SK-N-SH (cell line): ENCODE results near the gene HEXD. TPM values are rescaled to one million over a fixed set of nuclear protein-coding genes. Genes with fewer than 3 reads are reported as not detected.
A peak's percentile ranks its signal among the peaks of the same experiment; 100 is the strongest.

Experiments used
- CTCF ChIA-PET: fragments of 300-600, 350-600 bp; formaldehyde crosslinking; extraction: SDS; loops from one replicate; lab custom pipeline; 2021; lab: Yijun Ruan, JAX
- POLR2A ChIA-PET: fragments of 350-600 bp; sonication (Branson Sonifier 250); formaldehyde crosslinking; extraction: SDS; loops from one replicate; lab custom pipeline; 2020; ENCODE audit warnings: antibody characterized with exemption, inconsistent platforms; lab: Yijun Ruan, JAX
- DNase-seq: peaks from one replicate; pipeline ENCODE4 v3.0.0; 2012
- H2AFZ ChIP-seq: fragments of 200-600 bp; sonication (generic); 2 replicates; pipeline ENCODE4 v1.8.1; 2016; ENCODE audit warnings: antibody characterized with exemption, mild to moderate bottlenecking, low read depth
- H3F3A ChIP-seq: fragments of 200-600 bp; sonication (generic); replicated peaks from 2 replicates; pipeline ENCODE3; 2016; ENCODE audit warnings: antibody characterized with exemption, mild to moderate bottlenecking; ENCODE audit not compliant: insufficient read depth
- H3K27ac ChIP-seq, 2 experiments: fragments of 200-500 bp in 1 of 2; fragments of 200-600 bp in 1 of 2; sonication (Bioruptor generic) in 1 of 2; sonication (generic), shearing (Covaris generic) in 1 of 2; 2 replicates each; pipeline versions ENCODE4 v1.5.1 to v1.6.1; 2014 to 2016; ENCODE audit warnings: low read depth in 2 of 2, inconsistent platforms in 1 of 2, low read length in 1 of 2, mild to moderate bottlenecking in 1 of 2, mixed read lengths in 1 of 2
- H3K27me3 ChIP-seq: fragments of 200-600 bp; sonication (generic), shearing (Covaris generic); 2 replicates; pipeline ENCODE4 v1.6.1; 2016; ENCODE audit warnings: mixed run types; ENCODE audit not compliant: insufficient read depth
- H3K36me3 ChIP-seq, 2 experiments: fragments of 200-500 bp in 1 of 2; fragments of 200-600 bp in 1 of 2; sonication (Bioruptor generic) in 1 of 2; sonication (generic) in 1 of 2; replicated peaks in 1 of 2; 2 replicates each; pipeline versions ENCODE3 to v1.5.1; 2014 to 2016; ENCODE audit warnings: low read length in 1 of 2, mild to moderate bottlenecking in 1 of 2; ENCODE audit not compliant: insufficient read depth in 2 of 2, control insufficient read depth in 1 of 2
- H3K4me1 ChIP-seq, 2 experiments: fragments of 200-500 bp in 1 of 2; fragments of 200-600 bp in 1 of 2; sonication (Bioruptor generic) in 1 of 2; sonication (generic), shearing (Covaris generic) in 1 of 2; 2 replicates each; pipeline versions ENCODE4 v1.5.1 to v1.6.1; 2014 to 2016; ENCODE audit warnings: low read depth in 1 of 2, low read length in 1 of 2, mixed run types in 1 of 2; ENCODE audit not compliant: insufficient read depth in 2 of 2, control insufficient read depth in 1 of 2
- H3K4me2 ChIP-seq: fragments of 200-600 bp; sonication (generic), shearing (Covaris generic); 2 replicates; pipeline ENCODE4 v1.6.1; 2017; ENCODE audit warnings: mixed run types
- H3K4me3 ChIP-seq, 2 experiments: fragments of 200-500 bp in 1 of 2; fragments of 200-600 bp in 1 of 2; sonication (Bioruptor generic) in 1 of 2; sonication (generic), shearing (Covaris generic) in 1 of 2; 2 replicates each; pipeline versions ENCODE4 v1.5.1 to v1.8.1; 2014 to 2016; ENCODE audit warnings: low read depth in 2 of 2, inconsistent platforms in 1 of 2, low read length in 1 of 2, mild to moderate bottlenecking in 1 of 2, mixed read lengths in 1 of 2, moderate library complexity in 1 of 2
- H3K79me2 ChIP-seq: fragments of 200-600 bp; sonication (generic); 2 replicates; pipeline ENCODE4 v1.8.1; 2017; ENCODE audit warnings: mild to moderate bottlenecking; ENCODE audit not compliant: insufficient read depth
- H3K9ac ChIP-seq: fragments of 200-600 bp; sonication (generic); 2 replicates; pipeline ENCODE4 v1.6.1; 2017; ENCODE audit warnings: mixed run types
- H3K9me2 ChIP-seq: fragments of 200-600 bp; sonication (generic); 2 replicates; pipeline ENCODE4 v1.6.1; 2017; ENCODE audit warnings: mixed run types
- H3K9me3 ChIP-seq: fragments of 200-600 bp; sonication (generic); 2 replicates; pipeline ENCODE4 v1.6.1; 2017; ENCODE audit warnings: mixed run types, mild to moderate bottlenecking, moderate library complexity
- H4K20me1 ChIP-seq: fragments of 200-600 bp; sonication (generic); 2 replicates; pipeline ENCODE4 v1.6.1; 2017; ENCODE audit warnings: mild to moderate bottlenecking, mixed run types; ENCODE audit not compliant: insufficient read depth
- ELF1 ChIP-seq: IDR thresholded peaks from 2 replicates; pipeline ENCODE4 v1.4.0; 2012
- EZH2phosphoT487 ChIP-seq: fragments of 200-600 bp; sonication (generic); IDR thresholded peaks from 2 replicates; pipeline ENCODE4 v1.6.1; 2017; ENCODE audit warnings: low read depth, mixed run types, mild to moderate bottlenecking, antibody characterized with exemption, moderate library complexity, borderline replicate concordance
- FOXM1 ChIP-seq: IDR thresholded peaks from 2 replicates; pipeline ENCODE4 v1.4.0; 2012; ENCODE audit warnings: low read depth, mild to moderate bottlenecking
- GABPA ChIP-seq: IDR thresholded peaks from 2 replicates; pipeline ENCODE4 v1.4.0; 2012; ENCODE audit warnings: low read depth, mild to moderate bottlenecking
- JUND ChIP-seq: IDR thresholded peaks from 2 replicates; pipeline ENCODE4 v1.4.0; 2012
- MXI1 ChIP-seq: IDR thresholded peaks from 2 replicates; pipeline ENCODE4 v1.6.1; 2012; ENCODE audit warnings: mild to moderate bottlenecking, low read depth, low read length, improper control_type of control experiment
- NFIC ChIP-seq: IDR thresholded peaks from 2 replicates; pipeline ENCODE4 v1.4.0; 2012; ENCODE audit warnings: borderline replicate concordance
- NRF1 ChIP-seq: IDR thresholded peaks from 2 replicates; pipeline ENCODE4 v1.6.1; 2012; ENCODE audit warnings: low read depth, mild to moderate bottlenecking, low read length
- RFX5 ChIP-seq: IDR thresholded peaks from 2 replicates; pipeline ENCODE4 v1.6.1; 2012; ENCODE audit warnings: mild to moderate bottlenecking, improper control_type of control experiment, low read length
- RXRA ChIP-seq: IDR thresholded peaks from 2 replicates; pipeline ENCODE4 v1.4.0; 2012; ENCODE audit warnings: low read depth, mild to moderate bottlenecking, borderline replicate concordance
- SMC3 ChIP-seq: IDR thresholded peaks from 2 replicates; pipeline ENCODE4 v1.6.1; 2012; ENCODE audit warnings: low read depth, low read length, improper control_type of control experiment
- TAF1 ChIP-seq: IDR thresholded peaks from 2 replicates; pipeline ENCODE4 v1.6.1; 2012; ENCODE audit warnings: low read depth, mild to moderate bottlenecking, low read length, moderate library complexity, borderline replicate concordance
- TEAD4 ChIP-seq: IDR thresholded peaks from 2 replicates; pipeline ENCODE4 v1.4.0; 2012; ENCODE audit warnings: mild to moderate bottlenecking, borderline replicate concordance; ENCODE audit not compliant: insufficient read depth
- YY1 ChIP-seq: IDR thresholded peaks from 2 replicates; pipeline ENCODE4 v1.4.0; 2012; ENCODE audit warnings: low read depth, mild to moderate bottlenecking
- WGBS: methylation state at CpG from one replicate; pipeline ENCODE4 v1.1.6; 2017; ENCODE audit warnings: low lambda C conversion rate; 5-methylcytosine and 5-hydroxymethylcytosine counted together
- polyA plus RNA-seq, 3 experiments: library from polyadenylated mRNA; depleted of rRNA; stranded (reverse); fragments of >200 nt; gene quantifications; 2 replicates each; pipeline ENCODE4 v1.2.3, GENCODE V29; 2012
- TF ChIP-seq, protein P1 (sequence below): IDR thresholded peaks from 2 replicates; pipeline ENCODE4 v1.4.0; 2012; ENCODE audit warnings: low read depth
- TF ChIP-seq, protein P2 (sequence below): IDR thresholded peaks from 2 replicates; pipeline ENCODE4; 2012
- TF ChIP-seq, protein P3 (sequence below): fragments of 150-350 bp; IDR thresholded peaks from 2 replicates; pipeline ENCODE4 v1.6.1; 2017; ENCODE audit warnings: antibody characterized with exemption, low read length, low read depth, borderline replicate concordance
- TF ChIP-seq, protein P4 (sequence below): fragments of 150-350 bp; IDR thresholded peaks from 2 replicates; pipeline ENCODE4 v1.6.1; 2016; ENCODE audit warnings: mild to moderate bottlenecking, low read depth, low read length
- TF ChIP-seq, protein P5 (sequence below): IDR thresholded peaks from 2 replicates; pipeline ENCODE4 v1.4.0; 2012; ENCODE audit warnings: low read depth, borderline replicate concordance

HEXD gene
- polyA plus RNA-seq, 1 of the 3 experiments (the other 2 are of a cell fraction), result 38.8 TPM

DNA sequence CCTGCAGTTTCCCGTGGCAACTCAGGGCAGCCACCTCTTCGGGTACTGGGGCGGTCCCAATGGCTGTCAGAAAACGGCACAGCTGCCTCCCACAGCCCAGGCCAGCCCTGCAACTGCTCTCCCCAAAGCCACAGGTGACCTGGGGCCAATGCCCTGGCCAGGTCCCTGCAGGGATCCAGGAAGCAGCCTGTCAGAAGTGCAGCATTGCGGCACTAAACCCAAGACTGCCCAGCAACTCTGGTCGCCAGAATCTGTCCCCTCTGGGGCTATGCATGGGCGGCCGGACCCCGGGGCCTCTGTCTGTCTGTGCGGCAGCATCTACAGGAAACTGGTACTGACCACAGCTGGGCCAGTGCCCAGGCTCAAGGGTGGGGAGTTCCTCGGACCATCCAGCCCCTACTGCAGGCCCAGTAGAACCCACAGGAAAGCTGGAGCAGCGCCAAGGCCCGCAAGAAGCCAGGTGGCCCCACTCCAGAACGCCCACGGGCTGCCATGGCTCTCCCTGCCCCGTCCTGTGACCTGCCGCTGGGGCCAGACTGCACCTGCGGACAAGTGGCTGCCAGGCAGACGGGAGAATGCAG lies 26.9 kb downstream of the HEXD start:
- Histone ChIP-seq H3K79me2 (peaks cover 38% of the 10 kb centered on the region), H3K9me2 (no peaks in the 10 kb centered on the region), H3K36me3 (peaks cover 7 to 54% of the 10 kb centered on the region in 2 experiments), H3K9ac (no peak overlapping the region), H3K4me2 (no peak overlapping the region; the same call in 1 of the 2 replicates), H3K27me3 (no peaks in the 10 kb centered on the region), H3K4me3 (no peak overlapping the region), H3F3A (peaks cover 12% of the 10 kb centered on the region), H3K4me1 (peaks cover 8 to 31% of the 10 kb centered on the region in 2 experiments; a peak in 1 of 4 replicates), H4K20me1 (peaks cover 18% of the 10 kb centered on the region), H3K9me3 (no peaks in the 10 kb centered on the region), H3K27ac (peak overlapping the region in 1 of 2 experiments; percentile 48; a peak in 1 of 4 replicates), H2AFZ (no peak overlapping the region)
- 74% methylated on average over 7 of the region's 19 CpGs for WGBS
- CTCF ChIA-PET, result interaction anchor here (1.5 kb wide), 1 partner anchor 9 kb away, joined by 3 read pairs; no protein-coding TSS in a partner anchor
- POLR2A ChIA-PET, result no interaction called here
- peak; percentile 41 for DNase-seq
- TF ChIP-seq, protein P1, sequence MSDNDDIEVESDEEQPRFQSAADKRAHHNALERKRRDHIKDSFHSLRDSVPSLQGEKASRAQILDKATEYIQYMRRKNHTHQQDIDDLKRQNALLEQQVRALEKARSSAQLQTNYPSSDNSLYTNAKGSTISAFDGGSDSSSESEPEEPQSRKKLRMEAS, result no peak
- no peak for TF ChIP-seq TAF1
- TF ChIP-seq, protein P2, sequence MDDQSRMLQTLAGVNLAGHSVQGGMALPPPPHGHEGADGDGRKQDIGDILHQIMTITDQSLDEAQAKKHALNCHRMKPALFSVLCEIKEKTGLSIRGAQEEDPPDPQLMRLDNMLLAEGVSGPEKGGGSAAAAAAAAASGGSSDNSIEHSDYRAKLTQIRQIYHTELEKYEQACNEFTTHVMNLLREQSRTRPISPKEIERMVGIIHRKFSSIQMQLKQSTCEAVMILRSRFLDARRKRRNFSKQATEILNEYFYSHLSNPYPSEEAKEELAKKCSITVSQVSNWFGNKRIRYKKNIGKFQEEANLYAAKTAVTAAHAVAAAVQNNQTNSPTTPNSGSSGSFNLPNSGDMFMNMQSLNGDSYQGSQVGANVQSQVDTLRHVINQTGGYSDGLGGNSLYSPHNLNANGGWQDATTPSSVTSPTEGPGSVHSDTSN, result no peak
- TF ChIP-seq, protein P3, sequence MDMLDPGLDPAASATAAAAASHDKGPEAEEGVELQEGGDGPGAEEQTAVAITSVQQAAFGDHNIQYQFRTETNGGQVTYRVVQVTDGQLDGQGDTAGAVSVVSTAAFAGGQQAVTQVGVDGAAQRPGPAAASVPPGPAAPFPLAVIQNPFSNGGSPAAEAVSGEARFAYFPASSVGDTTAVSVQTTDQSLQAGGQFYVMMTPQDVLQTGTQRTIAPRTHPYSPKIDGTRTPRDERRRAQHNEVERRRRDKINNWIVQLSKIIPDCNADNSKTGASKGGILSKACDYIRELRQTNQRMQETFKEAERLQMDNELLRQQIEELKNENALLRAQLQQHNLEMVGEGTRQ, result no peak
- TF ChIP-seq RXRA, result no peak
- TF ChIP-seq, protein P4, sequence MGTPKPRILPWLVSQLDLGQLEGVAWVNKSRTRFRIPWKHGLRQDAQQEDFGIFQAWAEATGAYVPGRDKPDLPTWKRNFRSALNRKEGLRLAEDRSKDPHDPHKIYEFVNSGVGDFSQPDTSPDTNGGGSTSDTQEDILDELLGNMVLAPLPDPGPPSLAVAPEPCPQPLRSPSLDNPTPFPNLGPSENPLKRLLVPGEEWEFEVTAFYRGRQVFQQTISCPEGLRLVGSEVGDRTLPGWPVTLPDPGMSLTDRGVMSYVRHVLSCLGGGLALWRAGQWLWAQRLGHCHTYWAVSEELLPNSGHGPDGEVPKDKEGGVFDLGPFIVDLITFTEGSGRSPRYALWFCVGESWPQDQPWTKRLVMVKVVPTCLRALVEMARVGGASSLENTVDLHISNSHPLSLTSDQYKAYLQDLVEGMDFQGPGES, result no peak
- no peak for TF ChIP-seq TEAD4
- TF ChIP-seq MXI1, result no peak
- no peak for TF ChIP-seq JUND
- TF ChIP-seq RFX5, result no peak

DNA sequence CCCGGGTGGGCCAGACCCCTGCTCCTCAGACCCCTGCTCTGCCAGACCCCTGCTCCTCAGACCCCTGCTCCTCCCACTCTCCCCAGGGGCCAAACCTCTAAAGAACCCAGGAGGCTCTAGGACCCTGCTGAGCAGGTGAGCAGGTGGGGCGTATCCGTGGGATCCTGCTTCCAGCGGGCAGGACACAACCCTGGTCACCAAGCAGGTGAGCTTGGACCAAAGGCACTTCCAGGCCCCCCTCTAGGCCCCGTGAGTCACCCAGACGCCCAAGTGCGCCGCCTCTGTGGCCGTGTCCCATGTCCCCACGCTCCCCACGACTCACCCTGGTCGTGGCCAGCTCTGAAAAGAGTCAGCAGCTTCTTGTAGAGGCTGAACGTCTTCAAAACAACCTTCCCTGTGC lies 27.4 kb downstream of the HEXD start:
- Histone ChIP-seq H3K4me1 (peaks cover 8 to 31% of the 10 kb centered on the region in 2 experiments; a peak in 1 of 4 replicates), H2AFZ (no peak overlapping the region), H4K20me1 (peaks cover 18% of the 10 kb centered on the region), H3K36me3 (peaks cover 7 to 52% of the 10 kb centered on the region in 2 experiments), H3K4me3 (no peak overlapping the region), H3K9me2 (no peaks in the 10 kb centered on the region), H3F3A (peaks cover 7% of the 10 kb centered on the region), H3K9me3 (no peaks in the 10 kb centered on the region), H3K27ac (peak overlapping the region in 1 of 2 experiments; percentile 48; a peak in 1 of 4 replicates), H3K9ac (no peak overlapping the region), H3K79me2 (peaks cover 43% of the 10 kb centered on the region), H3K27me3 (no peaks in the 10 kb centered on the region), H3K4me2 (no peak overlapping the region; the same call in 1 of the 2 replicates)
- ChIA-PET CTCF (interaction anchor here (0.9 to 1.5 kb wide), 2 partner anchors 10 to 21 kb away, joined by 3 to 4 read pairs; no protein-coding TSS in a partner anchor), POLR2A (no interaction called here)
- peak; percentile 36 for DNase-seq
- WGBS, result 91% methylated on average over 12 of the region's 13 CpGs
- TF ChIP-seq, protein P2, result no peak
- TF ChIP-seq MXI1 (no peak), ELF1 (no peak), GABPA (no peak), YY1 (no peak), NFIC (no peak), RFX5 (no peak), SMC3 (no peak), EZH2phosphoT487 (no peak), TAF1 (no peak), FOXM1 (no peak), NRF1 (no peak), RXRA (no peak)
- TF ChIP-seq, protein P5, sequence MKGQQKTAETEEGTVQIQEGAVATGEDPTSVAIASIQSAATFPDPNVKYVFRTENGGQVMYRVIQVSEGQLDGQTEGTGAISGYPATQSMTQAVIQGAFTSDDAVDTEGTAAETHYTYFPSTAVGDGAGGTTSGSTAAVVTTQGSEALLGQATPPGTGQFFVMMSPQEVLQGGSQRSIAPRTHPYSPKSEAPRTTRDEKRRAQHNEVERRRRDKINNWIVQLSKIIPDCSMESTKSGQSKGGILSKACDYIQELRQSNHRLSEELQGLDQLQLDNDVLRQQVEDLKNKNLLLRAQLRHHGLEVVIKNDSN, result no peak
- TF ChIP-seq, protein P3, result no peak
